H1 (cell line): ENCODE data around the gene OLFM3. TPM values are rescaled to one million over a fixed set of nuclear protein-coding genes. Genes with fewer than 3 reads are reported as not detected.

Source experiments
- GTF2F1 ChIP-seq: IDR thresholded peaks from 2 replicates; pipeline ENCODE4 v1.6.1; 2012; ENCODE audit warnings: low read depth, low read length, improper control_type of control experiment, borderline replicate concordance
- RXRA ChIP-seq: IDR thresholded peaks from 2 replicates; pipeline ENCODE4 v1.6.1; 2011; ENCODE audit warnings: low read depth, mild to moderate bottlenecking, low read length, moderate library complexity; ENCODE audit not compliant: insufficient read depth
- SP1 ChIP-seq: IDR thresholded peaks from 2 replicates; pipeline ENCODE4 v1.6.1; 2011; ENCODE audit warnings: low read depth, low read length
- polyA plus RNA-seq, 7 experiments: library from polyadenylated mRNA; depleted of rRNA in 3 of 7; stranded (reverse) in 5 of 7; unstranded in 2 of 7; fragments of >200 nt in 5 of 7; fragments of 200-250 nt in 2 of 7; gene quantifications; 1 replicate in 5 of 7; 2 replicates in 1 of 7; 4 replicates in 1 of 7; pipeline versions ENCODE4 v1.2.1 to v1.2.3, GENCODE V29; 2011 to 2013; ENCODE audit warnings: missing spikeins in 2 of 7, mixed read lengths in 2 of 7
- total RNA-seq: library from RNA; stranded (reverse); fragmentation: NEBNext Ultra II Directional; extraction: Animal tissue kit (Norgen Biotek cat#: 25700); gene quantifications from 2 replicates; pipeline ENCODE4 v1.2.1, GENCODE V29; 2021
- TF ChIP-seq, protein P1 (sequence below): IDR thresholded peaks from 2 replicates; pipeline ENCODE4 v1.6.1; 2011; ENCODE audit warnings: low read length, improper control_type of control experiment

OLFM3 gene
- total and polyA plus RNA-seq, 2 of the 8 experiments (the other 6 are each of a cell fraction or from before 2014, with no cell fraction given): 0.30 to 0.32 TPM

DNA sequence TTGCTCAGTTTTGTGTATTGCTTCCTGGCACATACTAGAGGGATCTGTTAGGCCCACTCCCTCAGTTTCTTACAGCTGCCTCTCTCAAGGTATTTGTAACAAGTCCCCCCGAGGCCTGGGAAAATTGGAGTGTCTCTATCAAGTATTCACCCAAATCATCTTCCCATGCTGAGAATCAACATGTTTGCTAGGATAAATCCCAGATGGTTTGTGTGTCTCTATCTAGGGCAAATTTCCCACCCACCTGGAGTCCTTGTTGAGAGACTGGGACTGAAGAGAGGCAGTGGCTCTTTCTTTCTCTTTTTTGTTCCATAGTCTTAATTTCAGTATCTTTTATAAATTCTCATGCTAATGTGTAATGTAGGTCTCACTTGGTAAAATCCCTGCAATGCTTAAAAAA, 58.0 kb downstream of the OLFM3 start (continued):
- no peak for TF ChIP-seq GTF2F1
- TF ChIP-seq, protein P1, sequence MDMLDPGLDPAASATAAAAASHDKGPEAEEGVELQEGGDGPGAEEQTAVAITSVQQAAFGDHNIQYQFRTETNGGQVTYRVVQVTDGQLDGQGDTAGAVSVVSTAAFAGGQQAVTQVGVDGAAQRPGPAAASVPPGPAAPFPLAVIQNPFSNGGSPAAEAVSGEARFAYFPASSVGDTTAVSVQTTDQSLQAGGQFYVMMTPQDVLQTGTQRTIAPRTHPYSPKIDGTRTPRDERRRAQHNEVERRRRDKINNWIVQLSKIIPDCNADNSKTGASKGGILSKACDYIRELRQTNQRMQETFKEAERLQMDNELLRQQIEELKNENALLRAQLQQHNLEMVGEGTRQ: no peak
- no peak for TF ChIP-seq RXRA
- TF ChIP-seq SP1: no peak
